ENCODE data around the gene TBL1XR1. TPM values are rescaled to one million over a fixed set of nuclear protein-coding genes. Genes with fewer than 3 reads are reported as not detected.

TBL1XR1 gene
- total and polyA plus RNA-seq, 2 of the 8 experiments (the other 6 are each of a cell fraction or from before 2014, with no cell fraction given), result 28.1 to 147 TPM

GRCh38 chr3:177201700-177202397 lies 4.6 kb upstream of the TBL1XR1 start (continued):
- TF ChIP-seq RNF2 (IDR thresholded peaks at IDR 0.05; ENCODE audit: borderline replicate concordance, low read depth, low read length, missing control alignments, poor library complexity, severe bottlenecking), result no peak
- no peak for TF ChIP-seq CTBP2 (IDR thresholded peaks at IDR 0.05; ENCODE audit: borderline replicate concordance, insufficient read depth, insufficient read length, low read length)
- no peak for TF ChIP-seq NRF1 (IDR thresholded peaks at IDR 0.05; ENCODE audit: low read depth, low read length)
- TF ChIP-seq EP300 (IDR thresholded peaks at IDR 0.05; ENCODE audit: borderline replicate concordance in 1 of 2, low read depth in 2 of 2, low read length in 2 of 2), result no peak
- no peak for TF ChIP-seq GABPA (IDR thresholded peaks at IDR 0.05; ENCODE audit: borderline replicate concordance, insufficient read depth, low read length)
- TF ChIP-seq POLR2A (IDR thresholded peaks at IDR 0.05; ENCODE audit: control extremely low read depth in 1 of 2, low read depth in 2 of 2, low read length in 2 of 2), result no peak
- TF ChIP-seq SAP30 (IDR thresholded peaks at IDR 0.05; ENCODE audit: insufficient read depth, insufficient replicate concordance, low read length), result no peak
- no peak for TF ChIP-seq RAD21 (IDR thresholded peaks at IDR 0.05 in 1 of 2, conservative IDR thresholded peaks at IDR 0.05 in 1 of 2; ENCODE audit: low read depth in 2 of 2, low read length in 2 of 2)
- TF ChIP-seq TBP (IDR thresholded peaks at IDR 0.05; ENCODE audit: low read depth, low read length), result no peak

Measured in H1 (cell line).